GM19025 (cell line): ENCODE data around the gene PDE4A.
"Not testable (repeated sequence)": the region's sequence is repeated elsewhere in the genome, so short reads cannot be mapped to it uniquely, and the experiment has no call there.

Experiments
- ATAC-seq: cut with Tn5 transposase; IDR thresholded peaks from one replicate; pipeline ENCODE4 v1.9.1; 2021; ENCODE audit warnings: mild to moderate bottlenecking, low read depth, moderate library complexity; ENCODE audit not compliant: unreplicated experiment

PDE4A gene

GRCh38 chr19:10403137-10404021, 17.0 kb upstream of the PDE4A start, which contains the start of gene CDC37:
TSS of gene CDC37 (minus strand) at chr19:10403542. CDS start at chr19:10403479, 63 bp downstream.
- ATAC-seq: peak; percentile 88

- ATAC-seq: no peak
Observed at GRCh38 chr19:10404888-10405820, 15.2 kb upstream of the PDE4A start.

- no peak for ATAC-seq
Observed at GRCh38 chr19:10406191-10406590, 14.1 kb upstream of the PDE4A start.

GRCh38 chr19:10407096-10407495, 13.2 kb upstream of the PDE4A start:
- ATAC-seq: no peak

GRCh38 chr19:10408511-10409283, 11.6 kb upstream of the PDE4A start:
- ATAC-seq: no peak

- ATAC-seq: not testable (repeated sequence)
Observed at GRCh38 chr19:10411224-10411623, 9.1 kb upstream of the PDE4A start.

GRCh38 chr19:10412257-10412977, 7.9 kb upstream of the PDE4A start:
- ATAC-seq: peak; percentile 57

- no peak for ATAC-seq
Observed at GRCh38 chr19:10416083-10416379, 4.3 kb upstream of the PDE4A start.

- no peak for ATAC-seq
Observed at GRCh38 chr19:10416380-10417257, 3.7 kb upstream of the PDE4A start.

- ATAC-seq: no peak
Observed at GRCh38 chr19:10417541-10418234, 2.6 kb upstream of the PDE4A start.

- ATAC-seq: no peak
Observed at GRCh38 chr19:10418235-10418484, 2.2 kb upstream of the PDE4A start.

GRCh38 chr19:10418485-10419199, 1.7 kb upstream of the PDE4A start:
- ATAC-seq: no peak

- ATAC-seq: no peak
Observed at GRCh38 chr19:10419200-10419645, 1.1 kb upstream of the PDE4A start.

- ATAC-seq: no peak
Observed at GRCh38 chr19:10419646-10420443, 493 bp upstream of the PDE4A start.

- no peak for ATAC-seq
Observed at GRCh38 chr19:10421240-10422045, 1.1 kb downstream of the PDE4A start.

- ATAC-seq: no peak
Observed at GRCh38 chr19:10422046-10422461, 1.7 kb downstream of the PDE4A start.
